WTC11 (cell line): ENCODE results near the gene UBA3.

Experiments used
- MAX ChIP-seq: sonication (generic); formaldehyde crosslinking; IDR thresholded peaks from 2 replicates; pipeline ENCODE4 v1.8.0; 2022; ENCODE audit warnings: mild to moderate bottlenecking, missing genetic modification reagents
- ZNF512 ChIP-seq: sonication (generic); formaldehyde crosslinking; IDR thresholded peaks from 2 replicates; pipeline ENCODE4 v1.8.1; 2022; ENCODE audit warnings: missing genetic modification reagents, borderline replicate concordance

GRCh38 chr3:69052472-69052898, 27.7 kb downstream of the UBA3 start:
- no peak for TF ChIP-seq MAX (CRISPR knock-in tag)
- no peak for TF ChIP-seq ZNF512
